Cardiac septum (tissue), 1 donor: ENCODE data around the gene COL4A2. TPM values are rescaled to one million over a fixed set of nuclear protein-coding genes. Genes with fewer than 3 reads are reported as not detected.
A peak's percentile ranks its signal among the peaks of the same experiment; 100 is the strongest.
"Not testable (repeated sequence)": the region's sequence is repeated elsewhere in the genome, so short reads cannot be mapped to it uniquely, and the experiment has no call there.

Source experiments
- DNase-seq: peaks from one replicate; pipeline ENCODE4 v3.0.0-alpha.2; 2020; ENCODE audit warnings: low spot score
- intact Hi-C: fragments of 100-400 bp; cut with DNase I; formaldehyde crosslinking; loops from one replicate; pipeline ENCODE4 v1.14.0; 2022
- total RNA-seq: library from RNA; stranded (reverse); fragmentation: NEBNext Ultra II Directional; extraction: Animal tissue kit (Norgen Biotek cat#: 25700); gene quantifications from one replicate; pipeline ENCODE4 v1.2.1, GENCODE V29; 2021
- donor health status: DM: no; HTN: no; CAD: no.

COL4A2 gene
- total RNA-seq, 1 donor from 2014 or later, result 165 TPM

- DNase-seq, result peak; percentile 55
- intact Hi-C loops, result loop anchor here (5.0 kb wide), 1 partner anchor 34 kb away; no protein-coding TSS in a partner anchor
Observed at GRCh38 chr13:110313261-110313660, 6.2 kb downstream of the COL4A2 start.

GRCh38 chr13:110313733-110314132 lies 6.6 kb downstream of the COL4A2 start:
- peak; percentile 74 for DNase-seq
- intact Hi-C loops, result loop anchor here (5.0 kb wide), 1 partner anchor 34 kb away; no protein-coding TSS in a partner anchor

- DNase-seq, result peak; percentile 68
- intact Hi-C loops, result loop anchor here (5.0 kb wide), 2 partner anchors 33 to 93 kb away; no protein-coding TSS in a partner anchor
Observed at GRCh38 chr13:110314516-110315245, 7.6 kb downstream of the COL4A2 start.

- intact Hi-C loops, result loop anchor here (5.0 kb wide), 1 partner anchor 91 kb away; no protein-coding TSS in a partner anchor
- DNase-seq, result no peak
Observed at GRCh38 chr13:110316196-110316595, 9.1 kb downstream of the COL4A2 start.

GRCh38 chr13:110317093-110317492 lies 10.0 kb downstream of the COL4A2 start:
- intact Hi-C loops, result loop anchor here (5.0 kb wide), 1 partner anchor 90 kb away; no protein-coding TSS in a partner anchor
- no peak for DNase-seq

- intact Hi-C loops, result loop anchor here (5.0 kb wide), 1 partner anchor 90 kb away; no protein-coding TSS in a partner anchor
- no peak for DNase-seq
Observed at GRCh38 chr13:110317496-110318195, 10.6 kb downstream of the COL4A2 start.

GRCh38 chr13:110318920-110319319 lies 11.8 kb downstream of the COL4A2 start:
- intact Hi-C loops, result loop anchor here (5.0 kb wide), 1 partner anchor 88 kb away; no protein-coding TSS in a partner anchor
- no peak for DNase-seq

- intact Hi-C loops, result loop anchor here (5.0 kb wide), 1 partner anchor 88 kb away; no protein-coding TSS in a partner anchor
- no peak for DNase-seq
Observed at GRCh38 chr13:110319397-110319773, 12.3 kb downstream of the COL4A2 start.

GRCh38 chr13:110319774-110320509 lies 12.9 kb downstream of the COL4A2 start:
- no peak for DNase-seq
- intact Hi-C loops, result loop anchor here (5.0 kb wide), 1 partner anchor 87 kb away; no protein-coding TSS in a partner anchor

- intact Hi-C loops, result no loop called here
- no peak for DNase-seq
Observed at GRCh38 chr13:110320645-110321044, 13.6 kb downstream of the COL4A2 start.

- DNase-seq, intact Hi-C loops: not testable (repeated sequence)
Observed at GRCh38 chr13:110321573-110321972, 14.5 kb downstream of the COL4A2 start.

- intact Hi-C loops, result no loop called here
- no peak for DNase-seq
Observed at GRCh38 chr13:110322126-110322827, 15.2 kb downstream of the COL4A2 start.

- intact Hi-C loops, result no loop called here
- DNase-seq, result no peak
Observed at GRCh38 chr13:110322828-110323171, 15.7 kb downstream of the COL4A2 start.

- intact Hi-C loops, result no loop called here
- no peak for DNase-seq
Observed at GRCh38 chr13:110323172-110323891, 16.2 kb downstream of the COL4A2 start.

- intact Hi-C loops, result no loop called here
- DNase-seq, result no peak
Observed at GRCh38 chr13:110324026-110324749, 17.1 kb downstream of the COL4A2 start.

GRCh38 chr13:110326263-110326904 lies 19.3 kb downstream of the COL4A2 start:
- intact Hi-C loops, result no loop called here
- DNase-seq, result peak; percentile 65

- intact Hi-C loops, result no loop called here
- no peak for DNase-seq
Observed at GRCh38 chr13:110327051-110327721, 20.1 kb downstream of the COL4A2 start.
